ENCODE data around the gene SERPINB10. TPM values are rescaled to one million over a fixed set of nuclear protein-coding genes. Genes with fewer than 3 reads are reported as not detected.

Gene SERPINB10
- total and polyA plus RNA-seq, 9 donors, result 2.0 TPM; not detected in 8

GRCh38 chr18:63979409-63979920, 71.7 kb downstream of the SERPINB10 start:
- intact Hi-C loops (cut with DNase I), result no loop called here
- H3K9me3 ChIP-seq, result no peaks in the 10 kb centered on the region
- DNase-seq, result peak in 3 of 5 donors; percentile 19 to 56 (median 31)
- H3K4me1 ChIP-seq (ENCODE audit: insufficient read depth), result no peaks in the 10 kb centered on the region
- H3K27ac ChIP-seq, result peak overlapping the region in 1 of 2 donors; percentile 2
- no peaks in the 10 kb centered on the region for H3K36me3 ChIP-seq
- H3K27me3 ChIP-seq, result no peaks in the 10 kb centered on the region
- WGBS, 3 donors, result 5 to 6% (median 5%) methylated on average over 6 of the region's 6 CpGs
- peak overlapping the region; percentile 13 for H3K4me3 ChIP-seq
- TF ChIP-seq CTCF (IDR thresholded peaks at IDR 0.05) (peak; percentile 54 to 70 (median 57)), POLR2A (IDR thresholded peaks at IDR 0.05) (no peak)

- Histone ChIP-seq H3K4me1 (ENCODE audit: insufficient read depth) (no peaks in the 10 kb centered on the region), H3K27me3 (no peaks in the 10 kb centered on the region), H3K9me3 (no peaks in the 10 kb centered on the region), H3K36me3 (no peaks in the 10 kb centered on the region), H3K4me3 (no peak overlapping the region), H3K27ac (no peak overlapping the region)
- intact Hi-C loops (cut with DNase I), result no loop called here
- DNase-seq, result no peak
- 42 to 56% (median 44%) methylated on average over 7 of the region's 7 CpGs for WGBS, 3 donors
- TF ChIP-seq CTCF (IDR thresholded peaks at IDR 0.05) (no peak), EP300 (IDR thresholded peaks at IDR 0.05) (no peak), POLR2A (IDR thresholded peaks at IDR 0.05) (no peak)
These were observed 72.3 kb downstream of the SERPINB10 start for GRCh38 chr18:63980027-63980426.

- Histone ChIP-seq H3K27me3 (no peaks in the 10 kb centered on the region), H3K9me3 (no peaks in the 10 kb centered on the region), H3K27ac (no peak overlapping the region), H3K4me3 (no peak overlapping the region), H3K4me1 (ENCODE audit: insufficient read depth) (no peaks in the 10 kb centered on the region), H3K36me3 (no peaks in the 10 kb centered on the region)
- intact Hi-C loops (cut with DNase I), result no loop called here
- 90 to 94% (median 92%) methylated on average over 6 of the region's 6 CpGs for WGBS, 3 donors
- no peak for DNase-seq
- TF ChIP-seq EP300 (IDR thresholded peaks at IDR 0.05) (no peak), POLR2A (IDR thresholded peaks at IDR 0.05) (no peak), CTCF (IDR thresholded peaks at IDR 0.05) (no peak)
These were observed 73.2 kb downstream of the SERPINB10 start for GRCh38 chr18:63980896-63981460.

- no peak for DNase-seq
- WGBS, 3 donors, result 70 to 73% (median 71%) methylated on average over 2 of the region's 2 CpGs
- no peaks in the 10 kb centered on the region for H3K36me3 ChIP-seq
These were observed 74.0 kb downstream of the SERPINB10 start for GRCh38 chr18:63981719-63982118.

More at GRCh38 chr18:63981719-63982118, 74.0 kb downstream of the SERPINB10 start:
- no peak for TF ChIP-seq EP300 (IDR thresholded peaks at IDR 0.05)
- no peak for TF ChIP-seq CTCF (IDR thresholded peaks at IDR 0.05)
- TF ChIP-seq POLR2A (IDR thresholded peaks at IDR 0.05), result no peak
- Histone ChIP-seq H3K9me3 (no peaks in the 10 kb centered on the region), H3K4me1 (ENCODE audit: insufficient read depth) (no peaks in the 10 kb centered on the region), H3K27me3 (no peaks in the 10 kb centered on the region), H3K4me3 (no peak overlapping the region), H3K27ac (no peak overlapping the region)
- intact Hi-C loops (cut with DNase I), result no loop called here
